NT2/D1 (cell line): ENCODE results near the gene ADPRH.
"Not testable (repeated sequence)": the region's sequence is repeated elsewhere in the genome, so short reads cannot be mapped to it uniquely, and the experiment has no call there.

Source experiments
- DNase-seq: peaks from one replicate; pipeline ENCODE4 v3.0.0-alpha.2; 2011; ENCODE audit warnings: low read depth, low spot score
- H3K27me3 ChIP-seq: 2 replicates; pipeline ENCODE4 v1.6.0; 2011; ENCODE audit warnings: mild to moderate bottlenecking; ENCODE audit not compliant: insufficient read length, insufficient read depth
- H3K36me3 ChIP-seq: 2 replicates; pipeline ENCODE4 v1.6.1; 2011; ENCODE audit warnings: mild to moderate bottlenecking, low read length, mixed read lengths; ENCODE audit not compliant: insufficient read depth, insufficient read length
- H3K4me1 ChIP-seq: 2 replicates; pipeline ENCODE4 v1.5.1; 2011; ENCODE audit not compliant: insufficient read depth, insufficient read length
- H3K4me3 ChIP-seq: 2 replicates; pipeline ENCODE4 v1.5.1; 2011; ENCODE audit warnings: low read depth; ENCODE audit not compliant: insufficient read length
- H3K9ac ChIP-seq: 2 replicates; pipeline ENCODE4 v1.6.0; 2011; ENCODE audit warnings: low read depth; ENCODE audit not compliant: insufficient read length
- H3K9me3 ChIP-seq: 2 replicates; pipeline ENCODE4 v1.5.1; 2011; ENCODE audit warnings: mild to moderate bottlenecking, low read length; ENCODE audit not compliant: insufficient read depth
- SUZ12 ChIP-seq: IDR thresholded peaks from 2 replicates; pipeline ENCODE4 v1.6.1; 2011; ENCODE audit not compliant: insufficient read length, insufficient read depth; ENCODE audit errors: extremely low read depth
- YY1 ChIP-seq: IDR thresholded peaks from 2 replicates; pipeline ENCODE4 v1.6.1; 2011; ENCODE audit not compliant: insufficient read length, insufficient read depth
- ZNF274 ChIP-seq: IDR thresholded peaks from 2 replicates; pipeline ENCODE4 v1.6.1; 2011; ENCODE audit warnings: mild to moderate bottlenecking, low read depth, low read length

Gene ADPRH

GRCh38 chr3:119560160-119560559 is 19.1 kb upstream of the ADPRH start:
- Histone ChIP-seq H3K4me1 (peaks cover 6% of the 10 kb centered on the region), H3K36me3 (no peaks in the 10 kb centered on the region), H3K9me3 (no peaks in the 10 kb centered on the region), H3K27me3 (no peaks in the 10 kb centered on the region), H3K4me3 (no peak overlapping the region), H3K9ac (no peak overlapping the region)
- no peak for DNase-seq
- no peak for TF ChIP-seq ZNF274
- no peak for TF ChIP-seq YY1
- TF ChIP-seq SUZ12 = no peak

- Histone ChIP-seq H3K9ac (no peak overlapping the region), H3K4me3 (no peak overlapping the region), H3K36me3 (no peaks in the 10 kb centered on the region), H3K9me3 (no peaks in the 10 kb centered on the region), H3K4me1 (peaks cover 6% of the 10 kb centered on the region), H3K27me3 (no peaks in the 10 kb centered on the region)
- no peak for DNase-seq
- TF ChIP-seq ZNF274 (no peak), SUZ12 (no peak), YY1 (no peak)
These were observed 16.9 kb upstream of the ADPRH start for GRCh38 chr3:119562307-119562961.

GRCh38 chr3:119563334-119563733 is 16.0 kb upstream of the ADPRH start:
- not testable (repeated sequence) for H3K36me3 ChIP-seq, DNase-seq, H3K4me1 ChIP-seq, H3K27me3 ChIP-seq, H3K9me3 ChIP-seq, H3K4me3 ChIP-seq, H3K9ac ChIP-seq

GRCh38 chr3:119569156-119569555 is 10.1 kb upstream of the ADPRH start:
- Histone ChIP-seq H3K36me3 (no peaks in the 10 kb centered on the region), H3K9ac (no peak overlapping the region), H3K27me3 (no peaks in the 10 kb centered on the region), H3K4me1 (no peaks in the 10 kb centered on the region), H3K4me3 (no peak overlapping the region), H3K9me3 (no peaks in the 10 kb centered on the region)
- no peak for DNase-seq
- TF ChIP-seq YY1 = no peak
- no peak for TF ChIP-seq SUZ12
- TF ChIP-seq ZNF274 = no peak

- H3K4me3 ChIP-seq = no peak overlapping the region
- H3K27me3 ChIP-seq = no peaks in the 10 kb centered on the region
- H3K4me1 ChIP-seq = no peaks in the 10 kb centered on the region
- TF ChIP-seq YY1 = no peak
- TF ChIP-seq ZNF274 = no peak
- TF ChIP-seq SUZ12 = no peak
- H3K36me3 ChIP-seq = no peaks in the 10 kb centered on the region
- H3K9me3 ChIP-seq = no peaks in the 10 kb centered on the region
- H3K9ac ChIP-seq = no peak overlapping the region
- no peak for DNase-seq
These were observed 9.1 kb upstream of the ADPRH start for GRCh38 chr3:119570229-119570628.

- no peak for DNase-seq
- H3K36me3 ChIP-seq = no peaks in the 10 kb centered on the region
- no peak overlapping the region for H3K4me3 ChIP-seq
- H3K9ac ChIP-seq = no peak overlapping the region
- no peaks in the 10 kb centered on the region for H3K9me3 ChIP-seq
- no peaks in the 10 kb centered on the region for H3K4me1 ChIP-seq
- TF ChIP-seq SUZ12 = no peak
- no peak for TF ChIP-seq YY1
- no peak for TF ChIP-seq ZNF274
- no peaks in the 10 kb centered on the region for H3K27me3 ChIP-seq
These were observed 8.1 kb upstream of the ADPRH start for GRCh38 chr3:119571230-119571629.

GRCh38 chr3:119571688-119572087 is 7.6 kb upstream of the ADPRH start:
- H3K9me3 ChIP-seq = no peaks in the 10 kb centered on the region
- no peaks in the 10 kb centered on the region for H3K4me1 ChIP-seq
- DNase-seq = no peak
- H3K27me3 ChIP-seq = no peaks in the 10 kb centered on the region
- no peaks in the 10 kb centered on the region for H3K36me3 ChIP-seq
- no peak overlapping the region for H3K9ac ChIP-seq
- H3K4me3 ChIP-seq = no peak overlapping the region
- no peak for TF ChIP-seq YY1
- TF ChIP-seq ZNF274 = no peak
- TF ChIP-seq SUZ12 = no peak

- Histone ChIP-seq H3K4me1 (no peaks in the 10 kb centered on the region), H3K27me3 (peaks cover 13% of the 10 kb centered on the region), H3K4me3 (no peak overlapping the region), H3K36me3 (no peaks in the 10 kb centered on the region), H3K9me3 (no peaks in the 10 kb centered on the region), H3K9ac (no peak overlapping the region)
- no peak for TF ChIP-seq YY1
- TF ChIP-seq SUZ12 = no peak
- TF ChIP-seq ZNF274 = no peak
- DNase-seq = no peak
These were observed 3.8 kb upstream of the ADPRH start for GRCh38 chr3:119575507-119575906.
